HG02870 (cell line): ENCODE results near the gene MRGPRE.

ENCODE experiments used
- ATAC-seq: cut with Tn5 transposase; IDR thresholded peaks from one replicate; pipeline ENCODE4 v1.9.1; 2021; ENCODE audit warnings: mild to moderate bottlenecking, moderate library complexity; ENCODE audit not compliant: unreplicated experiment

The MRGPRE gene

GRCh38 chr11:3216027-3216525 is 16.1 kb downstream of the MRGPRE start:
- ATAC-seq, result no peak

- ATAC-seq, result no peak
Measured at GRCh38 chr11:3215346-3216026, 16.7 kb downstream of the MRGPRE start.

- ATAC-seq, result no peak
Measured at GRCh38 chr11:3214420-3214699, 17.9 kb downstream of the MRGPRE start.

- no peak for ATAC-seq
Measured at GRCh38 chr11:3213659-3214419, 18.4 kb downstream of the MRGPRE start.

GRCh38 chr11:3208272-3208671 is 23.9 kb downstream of the MRGPRE start:
- ATAC-seq, result no peak

- no peak for ATAC-seq
Measured at GRCh38 chr11:3207526-3208189, 24.6 kb downstream of the MRGPRE start.

- no peak for ATAC-seq
Measured at GRCh38 chr11:3206922-3207204, 25.4 kb downstream of the MRGPRE start.

- ATAC-seq, result no peak
Measured at GRCh38 chr11:3206156-3206921, 25.9 kb downstream of the MRGPRE start.

- no peak for ATAC-seq
Measured at GRCh38 chr11:3205261-3206155, 26.7 kb downstream of the MRGPRE start.

- ATAC-seq, result no peak
Measured at GRCh38 chr11:3204141-3205015, 27.8 kb downstream of the MRGPRE start.

GRCh38 chr11:3203221-3204043 is 28.8 kb downstream of the MRGPRE start:
- no peak for ATAC-seq

- ATAC-seq, result no peak
Measured at GRCh38 chr11:3202759-3203158, 29.5 kb downstream of the MRGPRE start.

GRCh38 chr11:3202305-3202704 is 29.9 kb downstream of the MRGPRE start:
- ATAC-seq, result no peak

- no peak for ATAC-seq
Measured at GRCh38 chr11:3201677-3202181, 30.5 kb downstream of the MRGPRE start.

- ATAC-seq, result no peak
Measured at GRCh38 chr11:3201112-3201581, 31.1 kb downstream of the MRGPRE start.

- no peak for ATAC-seq
Measured at GRCh38 chr11:3200388-3201111, 31.7 kb downstream of the MRGPRE start.

- no peak for ATAC-seq
Measured at GRCh38 chr11:3199537-3200295, 32.5 kb downstream of the MRGPRE start.
